Retinal pigment epithelial cell (primary cell): ENCODE results near the gene CISTR.

ENCODE experiments used
- DNase-seq: peaks from one replicate; pipeline ENCODE4 v3.0.0-alpha.2; 2010; ENCODE audit warnings: low read depth
- H3K4me3 ChIP-seq: 2 replicates; pipeline ENCODE4 v1.5.1; 2011; ENCODE audit warnings: mild to moderate bottlenecking, low read length, control low read depth, moderate library complexity
- CTCF ChIP-seq: conservative IDR thresholded peaks from 2 replicates; pipeline ENCODE4 v1.5.1; 2011; ENCODE audit warnings: low read depth, low read length, control low read depth, inconsistent platforms

The CISTR gene

GRCh38 chr12:53706080-53706479, 45.7 kb downstream of the CISTR start:
- H3K4me3 ChIP-seq: no peak overlapping the region
- no peak for DNase-seq
- TF ChIP-seq CTCF: no peak

- DNase-seq: no peak
- H3K4me3 ChIP-seq: no peak overlapping the region
- TF ChIP-seq CTCF: no peak
Observed at GRCh38 chr12:53703756-53704155, 48.0 kb downstream of the CISTR start.

GRCh38 chr12:53701518-53702264, 50.1 kb downstream of the CISTR start:
- no peak for DNase-seq
- peak; percentile 93 for TF ChIP-seq CTCF
- H3K4me3 ChIP-seq: no peak overlapping the region

- DNase-seq: no peak
- TF ChIP-seq CTCF: no peak
- H3K4me3 ChIP-seq: no peak overlapping the region
Observed at GRCh38 chr12:53700567-53700966, 51.2 kb downstream of the CISTR start.

- DNase-seq: no peak
- no peak overlapping the region for H3K4me3 ChIP-seq
- no peak for TF ChIP-seq CTCF
Observed at GRCh38 chr12:53699678-53700025, 52.1 kb downstream of the CISTR start.

GRCh38 chr12:53698948-53699677, 52.7 kb downstream of the CISTR start:
- H3K4me3 ChIP-seq: no peak overlapping the region
- no peak for DNase-seq
- TF ChIP-seq CTCF: no peak
